AG08395 (cell line): ENCODE data around the gene ARHGEF12.
"Not testable (repeated sequence)": the region's sequence is repeated elsewhere in the genome, so short reads cannot be mapped to it uniquely, and the experiment has no call there.

Source experiments
- DNase-seq: peaks from one replicate; pipeline ENCODE4 v3.0.0; 2012; ENCODE audit warnings: mixed read lengths, low spot score

Gene ARHGEF12

GRCh38 chr11:120494595-120494994 lies 158.4 kb downstream of the ARHGEF12 start:
- no peak for DNase-seq

DNA sequence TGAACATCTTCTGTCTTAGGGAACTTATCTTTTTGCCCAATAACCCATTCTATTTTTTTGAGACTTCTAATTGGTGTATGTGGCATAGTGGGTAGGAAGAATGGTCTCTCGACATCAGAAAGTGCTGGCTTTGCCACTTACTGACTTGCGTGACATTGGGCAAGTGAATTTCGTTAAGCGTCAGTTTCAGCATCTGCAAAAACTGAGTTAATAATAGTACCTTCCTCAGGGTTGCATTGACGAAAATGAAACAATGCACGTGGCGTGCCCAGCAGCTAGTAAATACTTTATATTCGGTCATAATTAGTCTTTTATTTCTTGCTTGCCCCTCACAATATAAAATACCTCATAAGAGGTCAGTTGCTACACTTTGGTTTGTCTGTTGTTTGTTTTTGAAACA lies 162.9 kb downstream of the ARHGEF12 start:
- DNase-seq, result no peak

DNA sequence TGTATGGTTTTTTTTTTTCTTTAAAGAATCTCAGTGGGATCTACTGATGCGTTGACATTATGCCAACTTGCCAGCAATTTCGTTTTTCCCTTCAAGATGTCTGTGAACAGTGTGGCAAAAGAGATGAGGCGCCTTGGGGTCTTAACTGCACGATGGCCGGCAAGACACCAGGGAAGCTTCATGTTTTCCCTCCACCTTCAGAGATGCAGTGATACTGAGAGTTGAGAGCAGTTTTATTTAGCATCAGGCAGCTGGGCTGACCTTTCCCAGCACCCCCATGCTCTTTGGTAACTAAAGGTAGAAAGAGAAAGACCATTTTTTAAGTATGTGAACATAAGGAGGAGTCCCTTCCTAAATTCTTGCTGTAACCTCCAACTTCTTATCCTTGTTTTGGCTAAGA lies 163.6 kb downstream of the ARHGEF12 start:
- DNase-seq, result no peak

DNA sequence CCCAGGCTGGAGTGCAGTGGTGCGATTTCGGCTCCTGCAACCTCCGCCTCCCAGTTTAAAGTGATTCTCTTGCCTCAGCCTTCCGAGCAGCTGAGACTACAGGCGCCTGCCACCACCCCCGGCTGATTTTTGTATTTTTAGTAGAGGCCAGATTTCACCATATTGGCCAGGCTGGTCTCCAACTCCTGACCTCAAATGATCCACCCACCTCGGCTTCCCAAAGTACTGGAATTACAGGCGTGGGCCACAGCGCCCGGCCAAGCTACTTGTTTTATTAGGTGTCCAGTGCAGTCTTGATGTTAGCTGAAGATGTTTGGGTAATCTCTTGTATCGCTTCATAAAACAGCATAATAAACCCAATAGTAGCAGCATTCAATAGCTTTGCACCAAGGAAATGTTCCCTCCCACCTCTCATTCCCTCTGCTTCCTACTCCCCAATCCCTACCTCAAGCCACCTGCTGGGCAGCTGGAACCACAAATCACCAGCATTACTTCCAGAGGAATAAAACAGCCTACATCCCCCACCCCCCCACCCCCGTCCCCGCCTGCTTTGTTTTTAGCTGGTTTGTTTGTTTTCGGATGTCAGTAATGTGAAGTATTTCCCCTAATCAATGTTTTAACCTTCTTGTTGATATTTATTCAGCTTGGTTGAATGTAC lies 164.3 kb downstream of the ARHGEF12 start:
- no peak for DNase-seq

DNA sequence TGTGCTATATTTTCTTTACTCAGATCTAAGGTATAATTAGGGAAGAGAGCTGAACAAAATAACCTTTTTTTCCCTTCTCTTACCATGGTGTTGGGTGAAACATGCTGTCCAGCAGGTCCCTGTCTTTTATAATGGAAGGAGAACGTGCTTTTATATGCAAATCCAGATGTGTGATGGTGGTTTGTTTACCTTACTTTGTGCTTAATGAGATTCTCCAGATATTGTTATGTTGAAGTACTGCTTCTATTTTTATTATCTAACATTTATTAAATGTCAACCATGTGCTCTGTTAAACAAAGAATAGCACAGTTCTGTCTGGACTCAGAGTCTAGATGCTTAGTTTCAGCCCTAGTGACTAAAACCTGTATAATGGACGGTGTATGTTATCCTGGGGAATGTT lies 165.2 kb downstream of the ARHGEF12 start:
- no peak for DNase-seq

GRCh38 chr11:120501976-120502755 lies 166.0 kb downstream of the ARHGEF12 start:
- no peak for DNase-seq

DNA sequence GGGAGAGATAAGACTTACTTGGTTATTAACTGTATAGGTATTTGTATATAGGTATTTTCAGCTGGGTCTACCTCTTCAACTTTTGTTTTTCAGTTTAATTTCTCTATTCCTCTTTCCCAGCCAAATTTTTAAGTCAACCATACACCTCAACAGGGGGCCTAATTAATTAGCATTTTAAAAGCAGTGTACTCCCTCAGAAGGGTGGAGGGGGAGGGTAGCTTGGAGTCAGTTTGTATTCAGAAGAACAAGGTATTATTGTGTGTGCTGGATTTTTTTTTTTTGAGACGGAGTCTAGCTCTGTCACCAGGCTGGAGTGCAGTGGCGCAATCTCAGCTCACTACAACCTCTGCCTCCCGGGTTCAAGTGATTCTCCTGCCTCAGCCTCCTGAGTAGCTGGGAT lies 167.3 kb downstream of the ARHGEF12 start:
- not testable (repeated sequence) for DNase-seq

DNA sequence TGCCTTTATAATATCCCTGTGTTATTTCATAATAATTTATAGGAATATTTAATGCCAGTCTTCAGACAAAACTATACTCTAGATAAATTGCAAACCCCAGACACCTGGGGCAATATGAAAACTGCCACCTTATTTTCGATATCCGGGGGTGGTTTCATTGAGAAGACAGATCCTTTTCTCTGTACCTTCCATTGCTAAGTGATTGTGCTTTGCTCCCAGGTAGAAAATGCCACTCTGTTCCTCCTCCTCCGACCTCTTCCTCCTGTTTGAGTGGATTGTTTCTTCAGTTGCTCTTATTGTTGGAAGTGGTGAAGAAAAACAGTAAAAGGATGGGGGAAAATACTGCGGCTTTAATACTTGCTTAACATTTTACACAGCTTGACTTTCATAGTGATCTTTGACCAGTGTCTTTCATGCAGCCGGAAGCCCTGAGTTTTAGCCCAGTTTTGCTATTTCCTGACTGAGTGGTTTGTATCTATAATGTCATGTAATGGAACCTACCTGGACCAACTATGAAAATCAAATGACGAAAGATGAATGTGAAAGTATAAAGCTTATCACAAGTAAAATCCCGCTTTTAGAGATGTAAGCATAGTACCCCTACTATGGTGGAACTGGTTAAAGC lies 169.7 kb downstream of the ARHGEF12 start:
- DNase-seq, result no peak

DNA sequence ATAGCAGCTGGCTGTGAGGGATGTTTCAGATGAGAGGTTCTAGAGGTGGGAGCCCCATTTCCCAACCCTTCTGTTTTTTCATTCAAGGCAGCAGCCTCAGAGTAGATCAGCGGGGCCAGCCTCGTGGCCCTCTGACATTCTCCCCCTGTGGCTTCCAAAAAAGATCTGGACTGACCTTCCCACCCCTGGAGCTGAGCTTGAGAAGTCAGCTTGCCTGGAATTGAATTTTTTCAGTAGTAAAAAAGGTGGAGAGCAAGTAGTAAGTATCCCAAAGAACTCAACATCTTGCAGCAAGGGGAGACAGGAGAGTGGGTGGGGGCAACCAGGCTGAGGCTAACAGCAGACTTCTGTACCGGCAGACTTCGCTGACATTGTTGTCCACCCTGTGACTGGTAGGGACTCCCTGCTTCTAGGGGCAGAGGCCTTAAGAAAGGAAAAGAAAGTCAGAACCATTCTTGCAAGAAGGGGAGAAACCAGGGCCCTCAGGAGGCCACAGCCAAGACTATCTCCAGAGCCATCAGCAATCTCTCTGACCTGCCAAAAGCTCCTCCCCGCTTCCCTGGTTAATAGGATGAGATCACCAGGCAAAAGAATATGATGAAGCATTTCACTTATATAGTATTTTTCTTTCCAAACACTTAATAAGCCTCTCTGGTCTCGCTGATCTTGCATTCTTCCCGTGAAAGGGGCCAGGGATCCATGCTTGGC lies 173.3 kb downstream of the ARHGEF12 start:
- no peak for DNase-seq

DNA sequence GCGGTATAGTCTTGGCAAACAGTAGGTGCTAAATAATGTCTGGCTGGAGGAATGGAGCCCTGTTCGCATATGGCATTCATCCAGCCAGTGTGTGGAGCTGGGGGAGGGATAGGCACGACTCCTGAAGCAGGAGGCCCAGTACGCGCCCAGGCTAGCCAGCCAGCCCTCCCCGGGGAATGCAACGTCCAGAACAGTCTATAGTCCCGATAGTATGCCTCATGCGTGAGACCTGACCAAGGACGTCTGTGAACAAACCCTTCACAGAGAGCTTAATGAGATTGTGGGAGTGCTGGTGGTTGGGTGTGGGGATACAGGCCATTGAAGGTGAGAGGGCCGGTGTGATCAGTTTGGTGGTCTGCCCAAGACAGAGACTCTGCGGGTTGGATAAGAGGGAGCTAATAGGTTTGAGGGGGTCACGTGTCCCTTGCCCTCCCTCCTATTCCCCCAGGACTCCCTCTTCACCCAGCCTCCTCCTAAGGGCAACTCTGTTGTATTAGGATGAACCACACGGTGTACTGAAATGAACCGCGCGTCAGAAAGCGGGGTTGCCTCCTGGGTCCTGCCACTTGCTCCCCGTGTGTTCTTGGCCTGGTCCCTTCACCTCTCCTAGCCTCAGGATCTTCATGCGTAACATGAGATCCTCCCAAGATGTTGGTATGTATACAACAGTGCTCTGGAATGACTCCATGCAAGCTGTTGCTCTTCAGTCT lies 174.3 kb downstream of the ARHGEF12 start:
- no peak for DNase-seq

DNA sequence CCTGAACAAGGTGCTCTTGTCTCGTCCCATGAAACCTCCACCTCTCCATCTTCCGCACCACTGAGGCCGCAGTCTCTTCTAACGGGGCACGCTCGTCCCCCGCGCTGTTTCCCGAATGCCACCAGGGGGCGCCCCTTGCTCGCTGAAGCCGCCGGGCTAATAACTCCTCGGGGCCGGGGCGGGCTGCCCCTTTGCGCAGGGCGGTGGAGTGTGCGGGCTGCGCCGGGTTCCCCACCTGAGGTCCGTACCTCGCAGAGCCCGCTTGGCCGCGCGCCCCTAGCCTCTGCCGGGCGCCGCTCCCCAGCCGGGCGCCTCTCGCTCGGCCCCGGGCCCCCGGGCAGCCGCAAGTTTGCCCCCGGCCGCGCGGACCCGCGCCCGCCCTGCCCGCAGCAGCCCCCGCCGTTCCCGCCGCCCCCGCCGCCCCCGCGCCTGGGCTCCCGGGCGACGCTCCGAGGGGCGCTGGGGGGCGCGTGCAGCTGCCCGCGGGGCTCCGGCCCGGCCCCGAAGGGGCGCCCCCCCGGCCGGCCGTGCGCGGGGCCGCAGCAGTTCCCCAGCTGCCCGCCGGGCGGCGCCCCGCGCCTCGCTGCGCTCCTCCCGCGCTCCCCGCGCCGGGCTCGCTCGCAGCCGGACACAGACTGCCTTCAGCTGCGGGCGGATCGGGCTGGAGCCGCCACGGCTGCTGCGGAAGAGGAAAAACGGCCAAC lies 175.1 kb downstream of the ARHGEF12 start, which contains the start of gene GRIK4:
TSS of gene GRIK4 (plus strand) at position 633 of the 704 bp plus-strand sequence. CDS start 148,571 bp downstream, outside the sequence.
- peak; percentile 89 for DNase-seq

DNA sequence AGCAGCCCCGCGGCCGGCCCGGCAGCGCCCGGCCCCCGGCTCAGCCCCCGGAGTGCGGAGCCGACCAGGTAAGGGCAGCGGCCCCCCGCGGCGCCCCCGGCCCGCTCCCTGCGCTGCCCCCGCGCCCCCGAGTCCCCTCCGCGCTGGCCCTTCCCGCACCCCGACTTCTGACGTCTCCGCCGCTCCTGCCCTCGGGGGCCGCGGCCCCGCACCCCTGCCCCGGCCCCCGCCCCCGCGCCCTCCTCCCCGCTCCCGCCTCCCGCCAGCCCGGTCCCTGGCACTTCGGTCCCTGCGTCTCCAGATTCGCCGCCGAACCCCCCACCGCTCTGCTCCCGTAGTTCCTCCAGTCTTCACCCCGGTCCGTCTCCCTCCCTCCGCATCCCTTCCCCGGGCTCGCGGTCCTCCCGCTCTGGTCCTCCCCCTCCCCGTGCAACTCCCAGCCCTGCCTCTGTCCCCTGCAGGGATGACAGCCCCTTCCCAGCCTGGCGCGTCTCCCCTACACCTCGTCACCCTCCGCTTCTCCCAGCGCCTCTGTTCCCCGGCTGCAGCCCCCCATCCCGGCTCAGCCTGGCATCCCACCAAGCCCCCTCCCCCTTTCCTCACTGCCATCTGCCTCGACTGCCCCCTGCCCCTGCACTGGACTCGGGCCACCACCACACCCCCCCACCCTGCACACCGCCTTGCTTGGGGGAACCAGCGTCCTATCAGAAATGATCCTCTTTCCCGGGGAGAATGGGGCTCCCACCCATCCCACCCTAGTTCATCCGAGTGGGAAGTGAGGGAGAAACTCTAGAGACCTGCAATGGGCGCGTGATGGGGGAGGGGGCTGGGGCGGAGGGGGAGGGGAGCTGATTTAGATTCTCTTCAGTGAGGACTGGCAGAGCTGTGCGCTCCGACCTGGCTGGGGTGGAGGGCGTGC lies 175.9 kb downstream of the ARHGEF12 start:
- DNase-seq, result no peak

DNA sequence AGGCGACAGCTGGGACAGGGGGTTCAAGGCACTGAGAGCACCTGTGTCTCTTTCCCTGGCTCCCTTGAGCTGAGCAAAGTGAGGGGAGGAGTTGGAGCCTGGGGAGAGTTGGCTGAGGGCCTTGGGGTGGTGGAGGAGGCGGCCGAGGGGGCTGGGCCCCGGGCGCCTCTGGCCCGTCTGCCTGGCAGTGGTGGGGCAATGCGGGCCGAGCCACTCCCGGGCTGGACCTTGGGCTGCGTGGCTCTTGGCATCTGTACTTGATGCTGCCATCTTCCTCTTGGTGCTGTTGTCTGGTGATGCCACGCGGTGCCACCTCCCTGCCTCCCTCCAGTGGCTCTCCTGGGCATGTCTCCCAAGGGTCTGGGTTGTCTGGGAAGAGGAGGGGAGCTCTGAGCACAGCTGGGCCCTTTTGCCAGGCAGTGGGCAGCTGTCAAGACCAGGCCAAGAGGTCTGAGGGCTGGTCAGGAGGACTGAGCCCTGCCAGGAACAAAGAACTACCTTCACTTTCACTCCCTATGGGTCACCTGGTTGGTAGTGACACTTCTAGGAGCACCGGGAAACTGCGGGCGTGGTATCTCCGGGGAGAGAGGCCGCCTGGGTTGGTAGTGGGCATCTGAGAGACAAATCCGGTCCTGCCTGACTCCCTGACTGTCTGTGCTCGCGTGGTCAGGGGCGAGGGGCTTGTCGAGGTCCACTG lies 176.7 kb downstream of the ARHGEF12 start:
- no peak for DNase-seq

- no peak for DNase-seq
These were observed 177.5 kb downstream of the ARHGEF12 start for GRCh38 chr11:120513436-120514315.

GRCh38 chr11:120514541-120515121 lies 178.4 kb downstream of the ARHGEF12 start:
- no peak for DNase-seq

DNA sequence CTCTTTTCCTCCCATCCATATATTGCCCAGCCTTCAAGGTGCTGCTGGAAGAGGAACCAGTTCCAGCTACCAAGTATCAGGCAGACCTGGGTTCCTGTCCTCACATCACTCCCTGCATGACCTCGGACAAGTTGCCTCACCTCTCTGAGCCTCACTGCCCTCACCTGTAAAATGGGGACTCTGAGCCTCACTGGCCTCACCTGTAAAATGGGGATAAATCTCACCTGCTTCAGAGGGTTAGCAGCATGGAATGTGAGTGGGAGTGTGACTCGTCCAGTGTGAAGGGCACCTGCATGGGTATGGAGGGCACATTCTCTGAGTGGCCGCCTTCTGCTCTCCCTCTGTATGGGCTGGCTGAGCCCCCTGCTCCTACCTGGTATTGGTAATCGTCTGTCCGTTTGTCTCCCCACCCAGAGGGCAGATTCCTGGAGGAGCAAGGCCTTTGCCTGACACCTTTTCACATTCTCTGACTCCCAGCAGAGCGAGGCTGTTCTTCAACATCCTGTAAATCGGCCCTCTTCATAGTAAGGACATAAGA lies 179.0 kb downstream of the ARHGEF12 start:
- DNase-seq, result no peak

DNA sequence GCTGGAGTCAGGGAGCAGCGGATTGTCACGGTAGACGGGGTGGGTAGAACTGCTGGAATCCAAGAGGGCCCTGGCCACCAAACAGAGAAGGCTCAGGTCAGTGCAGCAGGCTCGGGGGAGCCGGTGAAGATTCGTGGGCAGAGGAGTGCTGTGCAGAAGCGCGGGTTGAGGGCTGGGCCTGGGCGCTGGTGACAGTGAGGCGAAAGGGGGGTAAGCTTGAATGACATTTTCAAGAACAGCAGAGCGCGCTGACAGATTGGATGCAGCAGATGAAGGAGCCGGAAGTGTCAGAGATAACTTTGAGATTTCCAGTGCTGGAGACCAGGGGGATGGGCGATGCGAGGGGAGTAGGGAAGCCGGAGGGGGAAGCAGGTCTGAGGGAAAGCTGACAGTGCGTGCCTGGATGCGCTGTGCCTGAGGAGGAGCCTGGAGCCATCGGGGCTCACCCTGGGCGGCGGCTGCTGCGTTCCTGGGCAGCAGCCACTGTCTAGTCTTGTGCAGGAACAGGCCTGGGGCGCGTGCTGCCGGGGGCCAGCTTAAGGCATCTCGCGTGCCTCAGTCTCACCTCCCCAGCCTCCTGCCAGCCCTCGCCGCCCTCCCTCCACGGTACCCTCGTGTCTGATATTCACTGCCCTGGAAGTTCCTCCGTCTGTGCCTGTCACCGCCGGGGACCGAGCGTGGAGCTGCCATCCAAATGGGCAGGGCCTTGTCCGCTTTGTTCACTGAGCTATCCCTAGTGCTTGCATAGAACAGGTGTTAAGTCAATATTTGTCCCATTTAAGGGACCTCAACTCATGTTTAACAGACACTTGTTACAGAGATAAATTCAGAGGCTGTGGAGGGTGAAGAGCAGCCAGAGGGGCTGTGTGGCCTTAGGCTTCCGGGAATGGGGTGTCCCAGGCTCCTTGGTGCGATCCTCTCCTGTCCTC lies 180.5 kb downstream of the ARHGEF12 start:
- no peak for DNase-seq
